CD4-positive, alpha-beta T cell treated with Interferon alpha-2 for 1 hour (primary cell): ENCODE results near the gene FAM185A.
"Not testable (repeated sequence)": the region's sequence is repeated elsewhere in the genome, so short reads cannot be mapped to it uniquely, and the experiment has no call there.

Experiments used
- DNase-seq, 2 donors: peaks; one replicate each; pipeline ENCODE4 v3.0.0-alpha.2; 2020 to 2022

Gene FAM185A

DNA sequence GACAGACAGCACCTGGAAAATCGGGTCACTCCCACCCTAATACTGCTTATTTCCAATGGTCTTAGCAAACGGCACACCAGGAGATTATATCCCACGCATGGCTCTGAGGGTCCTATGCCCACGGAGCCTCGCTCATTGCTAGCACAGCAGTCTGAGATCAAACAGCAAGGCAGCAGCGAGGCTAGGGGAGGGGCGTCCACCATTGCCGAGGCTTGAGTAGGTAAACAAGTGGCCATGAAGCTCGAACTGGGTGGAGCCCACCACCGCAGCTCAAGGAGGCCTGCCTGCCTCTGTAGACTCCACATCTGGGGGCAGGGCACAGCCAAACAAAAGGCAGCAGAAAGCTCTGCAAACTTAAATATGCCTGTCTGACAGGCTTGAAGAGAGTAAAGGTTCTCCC is 32.1 kb downstream of the FAM185A start:
- DNase-seq: not testable (repeated sequence)

DNA sequence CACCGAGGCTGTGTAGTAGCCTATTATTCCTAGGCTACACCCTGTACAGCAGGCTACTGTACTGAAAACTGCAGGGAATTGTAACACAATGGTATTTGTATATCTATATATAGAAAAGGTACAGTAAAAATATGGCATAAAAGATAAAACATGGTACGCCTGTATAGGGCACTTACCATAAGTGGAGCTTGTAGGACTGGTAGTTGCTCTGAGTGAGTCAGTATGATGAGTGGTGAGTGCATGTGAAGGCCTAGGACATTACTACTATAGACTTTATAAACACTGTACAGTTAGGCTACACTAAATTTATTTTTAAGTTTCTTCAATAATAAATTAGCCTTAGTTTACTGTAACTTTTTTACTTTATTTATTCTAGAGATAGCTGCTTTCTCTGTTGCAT is 40.0 kb downstream of the FAM185A start:
- DNase-seq: not testable (repeated sequence)

DNA sequence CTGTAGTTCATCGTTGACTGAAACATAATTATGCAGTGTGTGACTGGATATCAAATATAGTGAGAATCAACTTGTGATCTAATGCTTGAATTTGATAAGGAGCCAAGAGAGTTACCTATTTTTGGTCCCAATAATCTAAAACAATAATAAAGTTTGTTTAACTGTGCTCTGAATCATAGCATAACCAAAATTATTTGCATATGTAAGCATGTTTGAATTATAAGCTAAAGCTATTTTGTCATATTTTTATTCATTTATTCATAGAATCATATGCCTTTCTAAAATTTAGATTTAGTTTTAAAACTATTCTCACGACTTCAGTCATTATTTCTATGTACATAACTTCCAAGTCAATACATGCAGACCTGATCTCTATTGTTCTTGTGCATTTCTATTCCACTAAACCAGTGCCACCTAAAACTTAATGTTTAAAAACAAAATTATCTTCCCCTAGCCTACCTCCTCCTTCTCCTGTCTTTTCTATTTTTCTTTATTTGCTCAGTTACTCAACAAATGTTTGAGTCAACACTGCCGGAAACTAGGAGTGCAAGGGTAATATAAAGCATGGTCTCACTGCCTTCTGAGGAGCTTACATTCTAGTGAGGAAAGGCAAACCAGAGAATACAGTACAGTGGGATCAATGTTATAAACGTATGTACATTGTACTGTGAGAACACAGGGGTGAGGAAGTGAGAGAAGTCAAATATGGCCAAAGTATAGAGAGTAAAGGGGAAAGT is 41.7 kb downstream of the FAM185A start:
- DNase-seq: not testable (repeated sequence)

DNA sequence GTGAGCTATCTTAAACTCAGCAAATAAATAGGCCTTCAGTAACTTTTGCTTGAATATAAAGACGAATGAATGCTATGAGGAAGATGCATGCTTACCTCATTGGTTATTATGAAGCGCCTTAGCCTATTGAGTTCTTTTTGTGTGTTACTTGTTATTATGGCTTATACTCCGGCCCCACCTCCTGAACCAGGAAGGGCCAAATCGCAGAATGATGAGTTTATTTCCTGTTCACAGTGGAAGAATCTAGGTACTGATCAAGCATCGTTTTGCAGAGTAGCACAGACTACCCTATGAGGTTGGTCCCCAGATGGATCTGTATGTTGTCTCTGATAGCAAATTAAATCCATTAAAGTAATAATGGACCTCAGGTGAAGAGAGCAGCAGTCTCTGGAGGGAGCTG is 42.6 kb downstream of the FAM185A start:
- DNase-seq: not testable (repeated sequence)

DNA sequence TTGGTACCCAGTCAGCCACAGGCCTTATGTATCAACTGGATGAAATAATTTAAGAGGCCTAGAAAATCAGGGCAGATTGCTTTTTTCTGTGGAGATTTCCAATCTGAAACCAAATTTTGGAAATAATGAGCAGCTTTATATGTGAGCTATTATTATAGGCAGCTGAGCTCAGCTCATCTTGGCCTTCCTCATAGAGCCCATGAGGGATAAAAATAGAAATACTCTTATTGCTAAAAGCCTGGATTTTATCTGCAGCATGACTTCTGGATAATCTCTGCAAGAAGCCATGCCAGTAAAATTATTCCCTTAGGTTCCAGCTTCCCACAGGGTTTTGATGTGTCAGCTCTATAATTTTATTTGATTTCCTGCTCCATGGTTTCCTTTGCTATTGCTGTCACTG is 43.0 kb downstream of the FAM185A start:
- not testable (repeated sequence) for DNase-seq

DNA sequence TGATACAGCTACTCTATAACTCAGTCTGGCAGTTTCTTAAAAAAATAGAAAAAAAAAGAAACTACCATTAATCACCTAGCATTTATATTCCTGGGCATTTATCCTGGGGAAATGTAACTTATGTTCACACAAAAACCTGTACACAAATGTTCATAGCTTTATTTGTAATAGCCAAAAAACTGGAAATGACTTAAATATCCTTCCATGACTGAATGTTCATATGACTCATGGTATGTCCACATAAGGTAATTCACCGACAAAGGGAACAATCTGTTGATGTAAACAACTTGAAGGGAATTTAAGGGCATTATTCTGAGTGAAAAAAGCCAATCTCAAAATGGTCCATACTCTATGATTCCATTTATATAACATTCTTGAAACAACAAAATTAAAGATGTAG is 45.8 kb downstream of the FAM185A start:
- not testable (repeated sequence) for DNase-seq

DNA sequence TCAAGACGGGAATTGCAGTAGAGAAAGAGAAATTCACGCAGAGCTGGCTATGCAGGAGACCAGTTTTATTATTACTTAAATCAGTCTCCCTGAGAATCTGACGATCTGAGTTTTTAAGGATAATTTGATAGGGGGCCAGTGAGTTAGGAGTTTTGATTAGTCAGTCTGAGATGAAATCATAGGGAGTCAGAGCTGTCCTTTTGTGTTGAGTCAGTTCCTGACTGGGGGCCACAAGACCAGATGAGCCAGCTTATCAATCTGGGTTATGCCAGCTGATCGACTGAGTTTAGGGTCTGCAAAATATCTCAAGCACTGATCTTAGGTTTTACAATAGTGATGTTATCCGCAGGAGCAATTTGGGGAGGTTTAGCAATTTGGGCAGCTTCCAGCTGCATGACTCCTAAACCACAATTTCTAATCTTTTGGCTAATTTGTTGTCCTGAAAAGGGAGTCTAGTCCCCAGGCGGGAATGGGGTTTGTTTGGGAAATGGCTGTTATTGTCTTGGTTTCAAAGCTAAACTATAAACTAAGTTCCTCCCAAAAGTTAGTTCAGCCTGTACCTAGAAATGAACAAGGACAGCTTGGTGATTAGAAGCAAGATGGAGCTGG is 47.3 kb downstream of the FAM185A start:
- not testable (repeated sequence) for DNase-seq

DNA sequence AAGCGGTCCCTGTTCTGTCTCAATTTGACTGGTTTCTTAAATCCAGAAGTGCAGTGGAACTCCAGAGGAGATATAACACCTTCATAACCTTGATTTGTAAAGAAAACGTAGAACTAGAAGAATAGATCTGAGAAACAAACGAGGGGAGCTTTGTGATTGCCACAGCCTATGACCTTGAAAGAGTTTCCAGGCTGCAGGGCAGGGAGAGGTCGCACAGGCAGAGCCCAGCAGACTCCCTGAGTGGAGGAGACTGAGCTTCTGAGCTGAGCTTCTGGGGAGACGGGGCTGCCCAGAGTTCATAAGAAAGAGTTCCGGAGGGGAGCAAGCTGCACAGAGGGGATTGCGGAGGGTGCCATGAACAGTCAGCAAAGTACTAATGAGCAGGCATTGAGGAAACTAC is 57.8 kb downstream of the FAM185A start:
- DNase-seq: no peak

DNA sequence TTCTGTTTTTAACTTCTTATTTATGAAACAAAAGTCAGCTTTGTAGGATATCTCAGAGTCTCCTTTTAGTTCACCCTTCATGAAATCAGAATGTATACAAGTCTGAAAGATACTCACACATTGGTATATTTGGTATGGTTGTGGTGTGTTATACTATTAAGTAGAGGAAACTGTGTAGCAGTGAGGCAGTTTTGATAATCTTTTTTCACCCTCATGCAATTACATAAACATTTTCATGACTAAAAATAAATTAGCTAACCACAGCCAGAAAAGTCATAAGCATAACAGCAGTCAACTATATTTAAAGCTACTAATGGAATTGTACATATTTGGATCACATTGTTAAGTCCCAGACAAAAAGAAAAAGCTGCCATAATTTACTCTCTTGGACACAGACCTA is 62.1 kb downstream of the FAM185A start:
- DNase-seq: no peak

DNA sequence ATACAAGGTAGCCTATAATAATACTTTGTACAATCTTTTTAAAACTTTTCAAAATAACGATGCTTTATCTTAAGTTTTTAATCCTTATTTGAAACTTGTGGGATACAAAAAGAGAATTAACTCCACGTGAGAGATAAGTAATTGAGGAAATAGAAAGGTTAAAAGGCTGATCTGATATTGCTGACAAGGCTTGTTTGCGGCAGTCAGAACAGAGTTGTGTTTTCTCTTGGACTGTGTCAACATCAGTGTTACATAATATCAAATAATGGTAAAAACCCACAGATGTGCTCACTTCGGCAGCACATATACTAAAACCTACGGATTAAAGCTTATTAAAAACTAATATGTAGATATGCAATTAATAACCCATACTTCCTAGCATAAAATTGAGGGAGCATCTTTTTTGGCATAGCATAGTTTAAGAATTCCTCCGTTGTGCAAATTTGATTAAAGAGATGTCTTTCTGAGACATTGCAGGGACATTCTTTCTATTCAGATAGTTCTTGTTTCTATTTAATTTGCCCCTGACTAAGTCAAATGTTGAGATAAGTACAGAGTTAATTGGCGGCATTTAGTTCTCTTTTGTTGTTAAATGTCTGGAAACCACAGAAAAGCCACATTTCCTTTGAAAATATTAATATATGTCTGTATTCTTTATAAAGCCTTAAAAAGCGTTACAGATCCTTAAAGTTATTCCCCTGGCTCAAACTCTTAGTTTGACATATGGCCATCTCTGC is 63.3 kb downstream of the FAM185A start:
- DNase-seq: no peak

DNA sequence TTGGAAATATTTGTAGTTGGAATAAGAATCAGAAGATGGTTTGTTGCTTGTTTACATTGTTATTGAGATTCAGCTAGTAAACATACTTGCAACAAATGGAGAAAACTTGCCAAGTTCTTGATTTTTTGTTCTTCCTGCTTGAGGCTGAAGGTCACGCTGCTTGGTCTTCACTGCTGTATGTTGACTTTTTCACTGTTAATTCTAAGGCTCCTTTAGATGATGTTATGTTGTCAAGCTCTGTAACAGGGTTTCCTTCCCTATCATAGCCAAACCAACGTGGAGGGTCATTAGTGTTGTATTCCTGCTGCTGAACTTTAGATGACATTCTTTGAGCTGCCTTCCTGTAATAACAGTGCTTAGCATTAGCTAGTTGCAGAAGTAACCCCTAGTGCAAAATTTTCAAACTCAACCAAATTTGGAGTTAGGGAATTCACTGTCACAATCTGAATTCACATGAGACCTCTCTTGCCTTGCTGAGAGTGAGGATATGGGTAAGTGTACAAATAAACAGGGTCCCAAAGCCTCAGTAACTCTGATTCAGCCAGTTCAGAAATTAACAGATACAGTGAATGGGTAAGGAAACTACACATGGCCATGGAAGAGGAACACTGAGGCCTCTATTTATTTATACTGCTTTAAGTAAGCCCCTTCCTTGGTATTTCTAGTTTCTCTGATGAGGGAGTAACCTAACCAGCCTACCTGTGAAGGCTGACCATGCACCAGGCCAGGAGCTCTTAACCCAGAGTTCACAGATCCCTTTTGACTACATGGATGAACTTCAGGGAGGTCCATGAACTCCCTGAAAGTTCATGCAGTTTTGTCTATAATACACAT is 64.6 kb downstream of the FAM185A start:
- DNase-seq: no peak

DNA sequence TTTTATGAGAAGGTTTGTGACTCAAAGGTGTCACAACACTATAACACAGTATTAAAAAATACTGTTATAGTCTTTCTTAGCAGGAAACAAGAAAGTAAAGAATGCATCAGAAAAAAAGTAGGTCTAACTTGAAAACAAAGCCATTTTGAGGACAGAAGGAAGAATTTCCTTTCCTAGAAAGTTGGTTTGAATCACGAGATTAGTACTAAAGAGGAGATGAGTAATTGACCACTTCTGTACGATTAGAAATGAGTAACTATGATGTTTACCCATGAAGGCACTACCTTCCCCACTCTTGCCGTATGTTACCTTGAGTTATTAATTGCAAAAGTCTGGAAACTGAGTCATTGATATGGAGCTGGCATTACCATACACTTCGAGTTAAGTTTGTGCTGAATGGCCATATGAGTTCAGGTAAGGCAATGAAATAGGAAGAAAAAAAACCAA is 65.2 kb downstream of the FAM185A start:
- no peak for DNase-seq

DNA sequence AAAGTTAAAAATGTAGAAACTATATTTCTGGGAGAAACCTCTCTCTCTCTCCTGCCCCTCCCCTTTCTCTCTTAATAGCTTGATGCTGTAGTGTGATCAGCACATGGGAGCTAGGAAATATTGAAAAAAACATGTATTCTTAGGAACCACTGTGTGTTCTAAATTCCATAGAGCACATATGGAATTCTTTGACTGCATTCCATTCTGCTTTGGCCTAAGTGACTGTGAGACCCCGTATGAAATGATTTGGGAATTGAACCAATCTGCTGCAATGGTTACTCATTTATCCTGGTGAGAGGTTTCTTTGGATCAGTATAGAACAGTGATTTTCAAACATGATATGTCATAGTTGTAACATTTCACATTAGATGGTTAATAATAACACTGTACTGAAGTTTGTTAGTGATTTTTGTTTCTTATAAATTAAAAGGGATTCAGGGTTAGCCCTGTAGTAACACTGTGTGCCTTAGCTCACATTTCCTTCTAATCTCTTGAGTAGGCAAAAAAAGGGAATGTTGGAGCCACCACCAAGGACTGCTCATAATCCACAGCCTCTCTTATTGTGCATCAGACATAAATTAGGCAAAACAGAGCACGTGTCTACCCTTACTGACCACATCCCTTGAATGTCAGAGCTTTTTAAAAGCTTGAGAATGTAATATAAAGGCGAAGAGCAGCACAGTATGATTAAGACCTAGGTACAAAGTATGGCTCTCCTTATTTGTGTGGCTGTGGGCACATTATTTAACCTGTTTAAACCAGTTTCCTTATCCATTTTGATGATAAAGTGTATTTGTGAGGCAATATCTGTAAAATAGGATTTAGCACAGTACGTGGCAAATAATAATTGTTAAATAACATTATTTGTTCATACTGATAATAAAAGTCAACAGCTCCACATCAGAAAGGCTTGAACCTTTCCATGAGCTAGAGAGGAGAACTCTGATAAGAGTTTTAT is 69.1 kb downstream of the FAM185A start:
- no peak for DNase-seq

DNA sequence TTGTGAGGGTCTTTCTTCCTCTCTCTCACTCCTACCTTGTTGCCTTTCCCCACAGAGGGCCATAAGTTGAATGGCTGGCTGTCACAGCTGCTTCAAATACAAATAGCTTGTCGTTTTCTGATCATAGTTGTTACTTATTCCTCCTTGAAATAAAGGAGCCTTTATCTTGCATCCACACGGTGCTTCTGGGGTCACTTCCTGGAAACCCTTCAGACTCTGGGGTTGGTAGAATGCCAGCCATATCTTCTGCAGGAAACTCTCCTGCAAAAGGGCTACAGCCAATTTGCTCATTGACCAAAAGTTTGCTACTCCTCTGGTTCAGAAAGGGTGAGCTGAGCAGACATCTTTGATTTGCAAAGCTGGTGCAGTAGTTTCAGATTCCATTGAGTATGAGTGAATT is 70.4 kb downstream of the FAM185A start:
- no peak for DNase-seq

DNA sequence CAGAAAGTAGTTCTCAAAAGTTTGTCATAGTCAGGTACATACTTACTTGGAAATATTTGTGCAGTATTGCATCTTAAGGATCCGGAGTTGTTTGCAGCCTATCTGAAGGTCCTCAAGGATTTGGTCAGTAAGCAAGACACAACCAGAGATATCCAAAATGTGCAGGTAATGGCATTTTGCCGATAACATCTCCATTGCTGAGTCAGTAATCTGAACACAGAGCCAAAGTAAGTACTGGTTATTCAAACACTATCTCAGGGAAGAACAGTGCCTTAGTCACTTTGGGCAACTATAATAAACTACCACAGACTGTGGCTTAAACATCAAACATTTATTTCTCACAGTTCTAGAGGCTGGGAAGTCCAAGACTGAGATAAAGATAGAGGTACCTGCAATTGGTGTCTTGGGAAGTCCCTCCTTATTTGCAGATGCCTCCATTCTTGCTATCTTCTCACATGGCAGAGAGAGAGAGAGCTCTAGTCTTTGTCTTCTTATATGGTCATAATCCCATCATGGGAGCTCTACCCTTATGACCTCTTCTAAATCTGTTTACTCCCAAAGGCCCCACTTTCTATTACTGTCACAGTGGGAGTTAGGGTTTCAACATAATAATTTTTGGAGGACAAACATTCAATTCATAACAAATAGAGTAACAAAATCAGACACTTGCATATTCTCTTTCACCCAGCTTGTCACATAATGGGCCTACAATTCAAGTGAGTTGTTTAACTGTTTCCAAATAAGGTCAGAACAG is 73.4 kb downstream of the FAM185A start:
- no peak for DNase-seq

DNA sequence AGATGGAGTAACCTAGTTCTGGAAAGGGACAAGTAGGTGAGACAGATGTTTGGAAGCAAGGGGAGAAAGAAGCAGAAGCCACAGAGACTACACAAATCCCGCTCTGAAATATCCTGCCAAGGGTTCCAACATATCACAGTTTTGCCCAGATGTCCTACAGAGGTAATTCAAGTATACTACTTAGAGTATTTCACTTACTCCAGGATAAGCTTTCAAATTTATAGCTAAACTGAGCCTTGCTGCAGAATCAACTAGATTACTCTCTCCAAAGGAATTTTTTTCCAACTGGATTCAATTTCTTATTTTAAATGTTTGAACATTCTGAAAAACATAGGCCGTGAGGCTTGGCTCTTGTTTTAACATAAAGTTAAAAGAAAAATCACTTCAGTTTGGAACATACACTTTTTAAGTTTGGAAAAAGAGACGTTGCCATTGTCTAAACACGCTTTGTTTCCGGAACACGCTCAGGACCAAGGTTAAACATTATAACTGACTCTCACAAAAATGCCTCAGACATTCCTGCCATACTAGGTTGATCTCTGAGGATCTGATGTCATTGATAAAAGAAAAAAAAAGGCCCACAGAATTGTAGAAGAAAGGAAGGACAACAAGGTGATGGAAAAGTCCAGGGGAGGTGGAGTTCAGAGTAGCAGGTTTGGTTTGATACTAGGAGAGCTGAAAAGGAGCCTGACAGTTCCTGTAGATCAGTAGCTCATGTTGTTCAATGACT is 74.8 kb downstream of the FAM185A start:
- DNase-seq: no peak

DNA sequence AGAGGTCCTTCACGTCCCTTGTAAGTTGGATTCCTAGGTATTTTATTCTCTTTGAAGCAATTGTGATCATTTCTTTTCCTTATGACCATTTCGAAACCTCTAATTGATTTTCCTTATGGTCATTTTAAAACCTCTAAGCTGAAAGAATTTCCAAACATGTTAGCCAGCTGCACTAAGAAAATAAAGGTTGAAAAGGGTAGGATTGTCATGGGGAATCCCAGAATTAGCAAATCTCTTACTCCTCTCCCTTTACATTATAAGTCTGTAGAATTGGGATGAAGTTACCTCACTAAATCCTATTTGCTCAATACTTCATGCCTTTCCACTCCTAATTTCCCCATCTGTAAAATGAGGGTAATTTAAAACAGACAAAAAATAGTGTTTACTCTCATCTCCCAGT is 79.5 kb downstream of the FAM185A start:
- no peak for DNase-seq

DNA sequence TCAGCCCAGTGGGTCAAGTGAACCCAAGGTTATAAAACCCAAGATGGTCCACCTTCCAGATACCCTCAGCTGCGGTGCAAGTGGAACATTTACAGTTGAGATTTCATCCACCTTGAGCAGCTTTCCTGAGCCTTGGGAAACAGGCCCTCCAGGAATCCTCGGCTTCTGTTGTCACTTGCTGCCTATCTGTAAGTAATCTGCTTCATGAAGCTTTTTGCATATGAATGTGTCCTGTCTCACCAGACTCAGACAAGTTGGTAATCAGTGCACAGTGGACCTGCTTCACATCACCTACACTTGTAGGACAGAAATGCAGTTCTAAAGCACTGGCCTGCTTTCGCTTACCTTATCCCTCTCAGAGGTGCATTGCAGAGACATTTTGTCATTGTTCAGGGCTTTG is 80.3 kb downstream of the FAM185A start:
- DNase-seq: no peak

DNA sequence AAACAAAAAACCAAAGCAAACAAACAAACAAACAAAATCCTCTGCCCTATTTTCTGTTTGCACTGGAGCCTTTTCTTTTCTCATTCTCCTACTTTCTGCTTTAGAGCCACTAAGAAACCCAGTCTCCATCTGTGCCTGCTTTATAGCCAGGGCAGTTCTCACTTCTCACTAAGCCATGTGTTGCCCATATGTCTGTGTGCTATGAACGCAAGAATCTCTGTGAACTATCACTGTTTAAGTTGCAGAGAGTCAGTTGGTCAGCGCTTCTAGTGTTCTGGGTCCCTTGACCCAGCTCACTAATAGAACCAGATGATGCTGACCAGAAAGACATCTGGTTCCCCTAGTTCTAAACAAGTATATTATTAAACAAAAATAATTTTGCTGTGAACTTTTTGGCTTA is 81.4 kb downstream of the FAM185A start:
- DNase-seq: no peak

DNA sequence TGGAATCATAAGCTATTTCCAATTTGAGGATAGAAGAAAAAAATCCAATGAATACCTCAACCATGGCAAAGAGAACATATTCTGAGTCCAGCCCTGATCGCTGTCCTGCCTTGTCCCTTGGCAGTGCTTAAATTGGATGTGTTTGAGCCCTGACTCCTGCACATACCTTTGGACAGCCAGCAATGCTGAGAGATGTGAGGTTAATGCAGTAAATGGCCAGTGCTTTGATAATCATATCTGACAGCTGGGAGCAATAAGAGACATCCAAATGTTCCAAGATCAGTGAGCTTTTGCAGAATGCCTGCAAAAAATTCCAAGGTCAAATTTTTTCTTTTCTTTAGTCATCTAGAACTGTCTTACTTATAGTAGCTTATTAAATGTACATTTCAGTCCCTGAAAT is 83.9 kb downstream of the FAM185A start:
- DNase-seq: no peak
